Stimulated activated memory B cell treated with anti-CD40 and anti-IgM and Interleukin-4, amounts not matched to agents 10 μg/mL and 1 μg/mL and 100 μg/mL, for 72 hours (primary cell): ENCODE measurements around the gene SYNDIG1.
A peak's percentile ranks its signal among the peaks of the same experiment; 100 is the strongest.

Source experiments
- ATAC-seq: fragments of 150-1000 bp; cut with Tn5 transposase; 2 replicates; pipeline ENCODE4 v1.10.0; 2021
- H3K27ac Mint-ChIP-seq: one replicate; pipeline ENCODE4 v1.8.0; 2022; ENCODE audit warnings: mild to moderate bottlenecking, mixed read lengths
- H3K27me3 Mint-ChIP-seq: one replicate; pipeline ENCODE4 v1.8.0; 2022; ENCODE audit warnings: mixed read lengths
- H3K36me3 Mint-ChIP-seq: one replicate; pipeline ENCODE4 v1.8.0; 2022; ENCODE audit warnings: mixed read lengths
- H3K4me1 Mint-ChIP-seq: one replicate; pipeline ENCODE4 v1.8.0; 2022; ENCODE audit warnings: mixed read lengths
- H3K4me3 Mint-ChIP-seq: one replicate; pipeline ENCODE4 v1.8.0; 2022; ENCODE audit warnings: mild to moderate bottlenecking, moderate library complexity, mixed read lengths
- H3K9me3 Mint-ChIP-seq: one replicate; pipeline ENCODE4 v1.8.0; 2022; ENCODE audit warnings: mixed read lengths

SYNDIG1 gene

DNA sequence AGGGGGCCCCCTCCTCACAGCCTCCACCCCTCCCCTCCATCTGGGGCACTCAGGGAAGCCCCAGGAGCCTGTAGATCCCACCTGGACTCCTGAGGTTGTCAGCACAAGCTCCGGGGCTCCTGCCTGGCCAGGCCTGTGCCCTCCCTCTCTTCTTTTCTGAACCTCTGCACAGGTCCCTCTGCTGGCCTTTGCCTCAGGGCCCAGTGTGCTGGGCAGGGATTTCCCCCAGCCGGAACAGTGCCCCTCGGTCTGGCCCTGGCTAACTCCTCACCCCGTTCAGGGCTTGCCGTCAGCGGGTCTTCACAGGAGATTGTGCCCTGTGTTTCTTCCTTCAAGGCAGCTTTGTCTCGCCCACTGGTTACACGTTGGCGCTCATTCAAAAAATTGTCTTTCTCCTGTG lies 64.9 kb downstream of the SYNDIG1 start:
- no peak overlapping the region for H3K4me3 Mint-ChIP-seq
- H3K4me1 Mint-ChIP-seq: no peaks in the 10 kb centered on the region
- ATAC-seq: no peak
- peaks cover 5% of the 10 kb centered on the region for H3K9me3 Mint-ChIP-seq
- H3K27ac Mint-ChIP-seq: no peak overlapping the region
- H3K27me3 Mint-ChIP-seq: no peaks in the 10 kb centered on the region
- no peaks in the 10 kb centered on the region for H3K36me3 Mint-ChIP-seq

DNA sequence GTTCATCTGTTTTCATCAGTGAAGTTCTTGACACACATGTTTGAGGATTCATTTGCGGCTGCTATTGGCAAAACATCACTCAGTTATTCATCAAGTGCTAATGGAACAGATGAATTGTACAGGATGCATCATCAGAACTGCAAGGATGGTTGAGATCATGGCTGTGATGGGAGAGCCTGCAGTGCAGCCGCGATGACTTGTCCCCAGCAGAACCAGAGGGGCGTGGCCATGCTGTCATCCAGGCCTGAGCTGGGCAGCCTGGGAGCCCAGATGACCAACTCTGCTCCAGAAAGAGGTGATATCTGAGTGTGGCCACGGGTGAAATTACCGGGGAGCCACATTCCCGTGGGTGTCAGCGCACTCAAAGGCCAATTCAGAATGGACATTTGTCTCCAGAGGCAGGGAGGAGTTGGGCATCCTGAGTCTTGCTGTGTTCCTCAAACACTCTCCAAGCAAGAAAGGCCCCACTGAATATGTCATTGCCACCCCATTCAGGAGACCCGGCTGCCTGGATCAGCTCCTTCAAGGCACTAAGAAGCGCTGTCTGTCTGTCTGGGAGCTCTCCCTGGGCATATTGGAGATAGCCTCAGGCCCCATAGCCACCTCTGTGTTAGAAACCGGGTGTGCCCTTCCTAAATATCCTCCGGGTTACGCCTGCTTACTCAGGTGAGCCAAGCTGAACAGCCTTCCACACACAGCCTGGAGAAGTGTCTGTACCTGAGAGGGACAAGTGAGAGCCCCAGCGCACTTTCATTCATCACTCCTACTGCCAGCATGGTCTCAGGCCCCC lies 66.7 kb downstream of the SYNDIG1 start:
- no peaks in the 10 kb centered on the region for H3K9me3 Mint-ChIP-seq
- no peak overlapping the region for H3K4me3 Mint-ChIP-seq
- no peak overlapping the region for H3K27ac Mint-ChIP-seq
- H3K4me1 Mint-ChIP-seq: no peaks in the 10 kb centered on the region
- no peak for ATAC-seq
- H3K27me3 Mint-ChIP-seq: no peaks in the 10 kb centered on the region
- H3K36me3 Mint-ChIP-seq: no peaks in the 10 kb centered on the region

DNA sequence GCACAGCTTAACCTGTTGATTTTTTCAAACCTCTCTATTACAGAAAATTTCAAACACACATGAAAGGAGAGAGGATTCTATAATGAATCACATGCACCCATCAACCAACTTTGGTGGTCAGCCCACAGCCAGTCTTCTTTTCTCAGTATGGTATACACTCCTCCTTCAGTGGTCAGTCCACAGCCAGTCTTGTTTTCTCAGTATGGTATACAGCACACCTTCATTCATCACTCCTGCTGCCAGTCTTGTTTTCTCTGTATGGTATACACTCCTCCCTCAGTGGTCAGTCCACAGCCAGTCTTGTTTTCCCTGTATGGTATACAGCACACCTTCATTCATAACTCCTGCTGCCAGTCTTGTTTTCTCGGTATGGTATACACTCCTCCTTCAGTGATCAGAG lies 67.8 kb downstream of the SYNDIG1 start:
- Mint-ChIP-seq H3K27ac (no peak overlapping the region), H3K27me3 (no peaks in the 10 kb centered on the region), H3K9me3 (no peaks in the 10 kb centered on the region), H3K36me3 (no peaks in the 10 kb centered on the region), H3K4me3 (no peak overlapping the region), H3K4me1 (no peaks in the 10 kb centered on the region)
- peak; percentile 5 for ATAC-seq

DNA sequence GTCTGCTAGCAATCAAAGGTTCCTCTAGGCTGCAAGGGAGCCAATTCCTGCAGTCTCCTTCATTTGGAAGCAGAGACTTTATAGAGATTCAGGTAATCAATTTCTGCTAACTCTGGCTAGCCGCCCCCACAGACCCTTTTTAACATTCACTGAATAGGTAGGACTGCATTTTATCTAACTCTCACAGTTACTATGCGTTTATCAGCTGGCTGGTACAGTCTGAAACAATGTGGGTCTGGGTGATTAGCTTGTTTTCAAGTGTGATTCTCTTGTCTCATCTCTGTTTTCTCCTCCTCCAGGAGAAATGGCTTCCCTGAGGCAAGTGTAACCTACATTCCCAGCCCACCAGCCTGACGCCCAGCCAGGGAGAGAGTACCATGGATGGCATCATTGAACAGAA lies 73.3 kb downstream of the SYNDIG1 start:
- no peaks in the 10 kb centered on the region for H3K9me3 Mint-ChIP-seq
- H3K36me3 Mint-ChIP-seq: no peaks in the 10 kb centered on the region
- ATAC-seq: no peak
- H3K4me1 Mint-ChIP-seq: no peaks in the 10 kb centered on the region
- no peak overlapping the region for H3K27ac Mint-ChIP-seq
- no peaks in the 10 kb centered on the region for H3K27me3 Mint-ChIP-seq
- H3K4me3 Mint-ChIP-seq: no peak overlapping the region

DNA sequence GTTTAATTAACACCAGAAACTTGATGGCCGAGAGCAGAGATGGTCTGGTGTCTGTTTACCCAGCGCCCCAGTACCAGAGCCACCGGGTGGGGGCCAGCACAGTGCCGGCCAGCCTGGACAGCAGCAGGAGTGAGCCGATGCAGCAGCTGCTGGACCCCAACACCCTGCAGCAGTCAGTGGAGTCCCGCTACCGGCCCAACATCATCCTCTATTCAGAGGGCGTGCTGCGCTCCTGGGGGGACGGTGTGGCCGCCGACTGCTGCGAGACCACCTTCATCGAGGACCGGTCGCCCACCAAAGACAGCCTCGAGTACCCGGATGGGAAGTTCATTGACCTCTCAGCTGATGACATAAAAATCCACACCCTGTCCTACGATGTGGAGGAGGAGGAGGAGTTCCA lies 73.7 kb downstream of the SYNDIG1 start:
- H3K27ac Mint-ChIP-seq: no peak overlapping the region
- no peak for ATAC-seq
- H3K36me3 Mint-ChIP-seq: no peaks in the 10 kb centered on the region
- H3K9me3 Mint-ChIP-seq: no peaks in the 10 kb centered on the region
- no peaks in the 10 kb centered on the region for H3K4me1 Mint-ChIP-seq
- no peaks in the 10 kb centered on the region for H3K27me3 Mint-ChIP-seq
- H3K4me3 Mint-ChIP-seq: no peak overlapping the region

DNA sequence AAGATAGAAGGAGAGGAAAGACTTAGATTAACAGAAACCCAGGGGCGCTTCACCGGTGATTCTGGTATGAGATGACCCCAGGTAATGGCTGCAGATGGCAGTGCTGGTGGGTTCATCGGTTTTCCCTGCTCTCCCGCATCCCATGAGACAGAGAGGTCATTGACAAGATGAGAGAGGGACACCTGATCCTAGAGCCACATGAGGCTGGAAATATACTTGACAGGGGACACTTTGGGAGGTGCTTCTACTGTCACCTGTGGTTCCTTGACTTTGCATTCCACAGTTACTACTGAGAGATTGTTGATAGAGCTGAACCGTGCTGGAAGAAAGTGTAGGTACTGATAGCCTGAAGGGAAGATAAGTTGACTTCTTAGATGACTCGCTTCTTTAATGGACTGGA lies 74.3 kb downstream of the SYNDIG1 start:
- Mint-ChIP-seq H3K4me1 (no peaks in the 10 kb centered on the region), H3K27me3 (no peaks in the 10 kb centered on the region), H3K4me3 (no peak overlapping the region), H3K36me3 (no peaks in the 10 kb centered on the region), H3K9me3 (no peaks in the 10 kb centered on the region), H3K27ac (no peak overlapping the region)
- no peak for ATAC-seq

DNA sequence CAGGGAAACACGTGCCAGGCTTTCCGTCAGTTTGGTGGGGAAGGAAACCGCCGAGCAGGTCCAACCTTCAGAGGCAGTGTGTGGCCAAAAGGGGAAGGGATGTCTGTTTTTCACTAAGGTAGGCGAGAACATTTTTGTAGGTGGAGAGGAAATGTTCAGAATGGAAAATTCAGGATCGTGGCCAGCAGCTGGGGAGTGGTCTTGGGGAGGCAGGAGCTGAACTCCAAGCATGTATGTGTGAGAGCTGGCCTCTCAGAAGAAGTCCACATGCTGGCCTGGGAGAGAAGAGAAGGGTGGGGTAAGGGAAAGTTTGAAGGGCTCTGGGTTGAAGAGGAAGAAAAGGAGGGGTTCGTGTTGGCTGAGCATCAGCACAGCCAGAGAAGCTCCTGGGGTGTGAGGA lies 74.9 kb downstream of the SYNDIG1 start:
- Mint-ChIP-seq H3K36me3 (no peaks in the 10 kb centered on the region), H3K9me3 (no peaks in the 10 kb centered on the region), H3K4me1 (no peaks in the 10 kb centered on the region), H3K27ac (no peak overlapping the region), H3K4me3 (no peak overlapping the region), H3K27me3 (no peaks in the 10 kb centered on the region)
- no peak for ATAC-seq

DNA sequence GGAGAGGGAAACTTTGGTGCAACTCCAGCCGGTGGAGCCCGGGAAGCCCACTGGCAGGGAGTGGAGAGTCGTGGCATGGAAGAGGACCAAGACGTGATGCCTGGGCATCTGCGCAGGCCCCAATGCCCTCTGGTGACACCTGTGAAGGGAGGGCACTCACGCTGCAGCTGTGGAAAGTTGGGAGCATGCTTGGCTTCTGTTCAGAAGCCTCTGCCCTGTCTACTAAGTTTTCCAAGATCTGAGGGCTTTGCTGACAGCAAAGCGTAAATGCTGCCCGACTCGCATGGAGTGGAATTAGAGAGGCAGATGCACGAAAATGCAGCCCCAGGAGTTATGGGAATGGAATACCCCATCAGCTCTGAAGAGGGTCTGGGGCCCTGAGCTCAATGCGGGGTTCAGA lies 75.7 kb downstream of the SYNDIG1 start:
- Mint-ChIP-seq H3K4me3 (no peak overlapping the region), H3K27me3 (no peaks in the 10 kb centered on the region), H3K4me1 (no peaks in the 10 kb centered on the region), H3K9me3 (peaks cover 1% of the 10 kb centered on the region), H3K27ac (no peak overlapping the region), H3K36me3 (no peaks in the 10 kb centered on the region)
- ATAC-seq: no peak

DNA sequence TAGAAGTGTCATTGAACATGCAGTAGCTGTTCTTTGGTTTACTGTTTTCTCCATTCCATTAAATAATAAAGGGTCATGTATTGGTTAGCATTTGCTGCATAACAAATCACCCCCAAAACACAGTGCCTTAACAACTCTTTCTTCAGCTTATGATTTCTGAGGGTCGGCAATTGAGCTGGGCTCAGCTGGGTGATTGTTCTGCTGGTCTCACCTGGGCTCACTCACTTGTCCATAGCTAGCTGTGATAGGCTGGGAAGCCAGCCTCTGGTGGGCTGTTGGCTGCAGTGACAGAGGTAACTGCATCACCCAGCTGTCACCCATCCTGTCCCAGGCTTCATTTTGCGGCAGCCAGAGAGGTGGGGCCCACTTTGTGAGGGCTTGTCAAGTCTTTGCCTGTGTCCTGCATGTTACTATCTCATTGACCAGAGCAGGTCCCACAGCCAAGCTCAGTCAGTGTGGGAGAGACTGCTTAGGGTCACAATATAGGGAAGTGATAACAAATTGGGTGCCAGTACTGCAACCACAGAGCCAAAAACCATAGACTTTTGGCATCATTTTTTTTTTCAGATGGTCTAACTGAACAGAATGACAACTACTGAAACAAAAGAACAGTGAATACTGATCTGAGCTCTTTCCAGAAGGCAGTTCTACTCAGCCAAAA lies 76.9 kb downstream of the SYNDIG1 start:
- H3K4me3 Mint-ChIP-seq: no peak overlapping the region
- H3K27ac Mint-ChIP-seq: no peak overlapping the region
- H3K27me3 Mint-ChIP-seq: no peaks in the 10 kb centered on the region
- no peaks in the 10 kb centered on the region for H3K36me3 Mint-ChIP-seq
- no peaks in the 10 kb centered on the region for H3K4me1 Mint-ChIP-seq
- no peak for ATAC-seq
- peaks cover 3% of the 10 kb centered on the region for H3K9me3 Mint-ChIP-seq

DNA sequence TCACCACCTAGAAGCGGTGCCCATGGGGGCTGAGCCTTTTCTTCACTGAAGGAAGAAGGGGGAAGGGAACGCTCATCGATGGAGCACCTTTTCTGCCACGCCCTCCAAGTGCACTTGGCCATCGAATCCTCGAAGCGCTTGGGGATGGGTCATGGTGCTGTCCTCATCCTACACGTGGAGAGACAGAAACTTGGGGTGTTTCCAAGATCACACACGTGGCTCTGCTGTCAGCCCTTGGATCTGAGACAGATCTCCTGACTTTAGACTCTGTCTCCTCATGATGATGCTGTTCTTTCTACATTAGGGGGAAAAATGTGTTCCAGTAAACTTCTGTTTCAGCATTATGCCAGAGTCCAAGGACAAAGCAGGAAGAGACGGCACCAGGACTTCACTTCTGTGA lies 78.5 kb downstream of the SYNDIG1 start:
- H3K27me3 Mint-ChIP-seq: no peaks in the 10 kb centered on the region
- H3K4me1 Mint-ChIP-seq: no peaks in the 10 kb centered on the region
- H3K36me3 Mint-ChIP-seq: no peaks in the 10 kb centered on the region
- H3K4me3 Mint-ChIP-seq: no peak overlapping the region
- peaks cover 3% of the 10 kb centered on the region for H3K9me3 Mint-ChIP-seq
- no peak for ATAC-seq
- H3K27ac Mint-ChIP-seq: no peak overlapping the region

DNA sequence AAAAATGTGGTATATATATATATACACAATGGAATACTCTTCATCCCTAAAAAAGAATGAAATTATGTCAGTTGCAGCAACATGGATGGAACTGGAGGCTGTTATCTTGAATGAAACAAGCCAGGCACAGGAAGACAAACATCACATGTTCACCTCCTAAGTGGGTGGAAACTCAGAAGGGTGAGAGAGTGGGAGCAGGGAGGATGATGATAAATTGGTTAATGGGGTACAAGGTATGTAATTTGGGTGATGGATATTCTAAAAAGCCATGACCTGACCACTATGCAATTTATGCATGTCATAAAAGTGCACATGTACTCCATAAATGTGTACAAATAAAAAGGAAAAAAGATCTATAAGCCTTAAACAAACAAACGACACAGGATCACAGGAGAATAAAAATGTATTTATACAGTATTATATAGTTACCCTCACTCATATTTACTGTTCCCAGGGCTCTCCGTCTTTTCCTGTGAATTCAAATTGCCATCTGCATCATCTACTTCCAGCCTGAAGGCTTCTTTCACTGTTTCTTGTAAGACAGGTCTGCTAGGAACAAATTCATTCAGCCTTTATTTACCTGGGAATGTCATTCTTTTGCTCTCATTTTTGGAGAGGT lies 89.8 kb downstream of the SYNDIG1 start:
- Mint-ChIP-seq H3K9me3 (peaks cover 6% of the 10 kb centered on the region), H3K36me3 (no peaks in the 10 kb centered on the region), H3K4me1 (no peaks in the 10 kb centered on the region), H3K27ac (no peak overlapping the region), H3K4me3 (no peak overlapping the region), H3K27me3 (peaks cover 11% of the 10 kb centered on the region)
- ATAC-seq: no peak

DNA sequence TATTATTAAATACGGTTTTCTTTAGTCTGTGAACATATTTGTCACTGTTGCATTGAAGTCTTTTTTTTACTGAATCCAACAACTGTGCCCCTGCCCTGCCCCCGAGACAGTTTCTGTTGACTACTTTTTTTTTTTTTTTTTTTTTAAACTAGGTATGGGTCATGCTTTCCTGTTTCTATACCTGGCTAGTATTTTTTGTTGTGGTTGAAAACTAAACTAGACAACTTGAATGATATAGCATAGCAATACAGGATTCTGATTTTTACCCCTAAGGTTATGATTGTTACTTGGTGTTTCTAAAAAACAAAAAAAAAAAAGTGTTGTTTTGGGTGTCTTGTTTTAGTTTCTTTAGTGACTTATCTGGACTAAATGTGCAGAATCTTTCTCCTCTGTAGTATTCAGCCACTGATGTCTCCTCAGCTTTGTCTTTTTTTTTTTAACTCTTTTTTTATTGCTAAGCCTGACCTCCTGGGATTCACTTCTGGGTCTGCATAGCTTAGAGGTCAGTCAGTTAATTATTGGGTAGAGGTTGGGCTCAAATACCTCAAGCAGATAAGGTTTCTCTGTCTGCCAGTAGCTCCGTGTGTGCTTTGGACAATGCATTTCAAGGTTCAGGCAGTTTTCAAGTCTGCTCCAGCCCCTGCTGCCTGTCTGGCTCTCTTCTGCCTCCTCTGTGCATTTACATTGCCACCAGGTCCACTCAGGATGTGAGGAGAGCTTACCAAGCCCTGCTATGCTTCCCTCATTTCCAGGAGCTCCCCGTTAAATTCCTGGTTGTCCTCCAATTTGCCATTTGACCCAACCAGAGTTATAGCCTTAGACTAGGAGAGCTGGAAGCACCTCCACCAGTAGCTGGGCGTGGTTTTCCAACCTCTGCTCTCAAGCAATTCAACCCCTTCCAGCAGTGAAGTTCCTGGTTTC lies 91.4 kb downstream of the SYNDIG1 start:
- Mint-ChIP-seq H3K4me1 (no peaks in the 10 kb centered on the region), H3K27ac (no peak overlapping the region), H3K36me3 (no peaks in the 10 kb centered on the region), H3K27me3 (peaks cover 17% of the 10 kb centered on the region), H3K4me3 (no peak overlapping the region), H3K9me3 (peaks cover 7% of the 10 kb centered on the region)
- no peak for ATAC-seq

DNA sequence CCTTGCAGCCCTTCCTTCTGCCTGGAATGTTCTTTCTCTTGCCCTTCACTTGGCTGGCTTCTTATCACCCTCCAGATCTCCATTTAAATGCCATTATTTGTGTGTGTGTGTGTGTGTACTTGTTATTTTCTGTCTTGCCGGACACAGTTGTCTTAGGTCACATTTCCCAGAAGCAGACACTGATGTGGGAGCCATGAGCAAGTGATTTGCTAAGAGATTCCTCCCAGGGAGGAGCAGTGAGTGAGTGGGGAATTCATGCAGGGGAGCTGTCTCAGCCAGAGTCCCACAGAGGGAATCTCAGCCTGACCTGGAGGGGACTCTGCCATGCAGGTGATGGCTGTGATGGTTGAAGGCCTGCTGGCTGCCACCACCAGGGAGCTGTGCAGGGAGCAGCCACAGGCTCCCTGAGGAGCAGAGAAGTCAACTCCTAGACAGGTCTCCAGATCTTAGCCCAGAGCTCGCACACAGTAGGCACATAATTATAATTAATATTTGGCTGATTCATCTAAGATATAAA lies 96.5 kb downstream of the SYNDIG1 start:
- Mint-ChIP-seq H3K9me3 (peaks cover 4% of the 10 kb centered on the region), H3K4me3 (no peak overlapping the region), H3K36me3 (no peaks in the 10 kb centered on the region), H3K4me1 (no peaks in the 10 kb centered on the region), H3K27ac (no peak overlapping the region), H3K27me3 (peaks cover 10% of the 10 kb centered on the region)
- no peak for ATAC-seq

DNA sequence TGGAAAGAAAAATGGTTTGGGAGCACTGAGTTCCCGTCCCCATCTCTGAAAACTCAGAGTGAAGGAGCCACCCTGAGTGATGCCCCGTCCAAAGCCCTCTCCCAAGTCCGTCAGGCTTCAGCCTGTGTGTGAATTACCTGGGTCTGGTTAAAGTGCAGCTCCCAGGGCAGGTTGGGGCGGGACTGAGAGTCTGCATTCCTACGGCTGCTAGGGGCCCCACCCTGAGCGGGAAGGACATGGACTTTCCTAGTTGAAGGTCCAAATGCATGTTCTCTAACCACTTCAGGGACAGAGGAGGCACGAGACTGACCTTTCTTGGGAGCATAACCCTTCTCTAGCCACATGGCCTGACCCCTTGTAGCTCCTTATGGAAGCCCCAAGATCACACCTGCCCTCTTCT lies 97.2 kb downstream of the SYNDIG1 start:
- Mint-ChIP-seq H3K27ac (no peak overlapping the region), H3K4me3 (no peak overlapping the region), H3K4me1 (no peaks in the 10 kb centered on the region), H3K9me3 (peaks cover 4% of the 10 kb centered on the region), H3K36me3 (no peaks in the 10 kb centered on the region), H3K27me3 (peaks cover 10% of the 10 kb centered on the region)
- no peak for ATAC-seq

DNA sequence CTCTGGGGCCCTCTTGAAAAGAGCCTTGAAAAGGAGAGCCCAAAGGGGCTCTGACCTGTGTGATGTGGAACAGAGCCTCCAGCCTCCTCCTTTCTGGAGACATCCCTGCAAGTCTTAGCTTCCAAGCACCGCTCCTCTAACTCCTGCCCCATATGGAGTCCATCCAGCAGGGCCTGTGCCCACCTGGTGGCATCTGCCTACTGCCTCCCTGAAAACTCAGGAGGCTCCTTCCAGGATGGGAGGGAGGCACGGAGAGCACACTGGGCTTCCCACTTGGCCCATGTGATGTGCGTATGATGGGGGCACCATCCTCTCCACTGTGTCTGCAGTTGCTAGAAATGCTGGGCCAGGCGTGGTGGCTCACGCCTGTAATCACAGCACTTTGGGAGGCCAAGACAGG lies 98.1 kb downstream of the SYNDIG1 start:
- no peak for ATAC-seq
- no peak overlapping the region for H3K27ac Mint-ChIP-seq
- H3K4me1 Mint-ChIP-seq: no peaks in the 10 kb centered on the region
- H3K36me3 Mint-ChIP-seq: no peaks in the 10 kb centered on the region
- no peak overlapping the region for H3K4me3 Mint-ChIP-seq
- H3K9me3 Mint-ChIP-seq: peaks cover 4% of the 10 kb centered on the region
- H3K27me3 Mint-ChIP-seq: peaks cover 10% of the 10 kb centered on the region
